Liver (tissue), 9 donors: Measurements from ENCODE around the gene MSMO1. TPM values are rescaled to one million over a fixed set of nuclear protein-coding genes. Genes with fewer than 3 reads are reported as not detected.

Experiments used
- DNase-seq: peaks from one replicate; pipeline ENCODE4 v3.0.0-alpha.2; 2017; ENCODE audit warnings: low spot score
- H3K27ac ChIP-seq, 2 donors: one replicate each; pipeline ENCODE4 v1.7.0; 2013; ENCODE audit warnings: inconsistent platforms in 2 of 2, low read length in 2 of 2, control low read depth in 1 of 2, low read depth in 1 of 2, mild to moderate bottlenecking in 1 of 2
- H3K27me3 ChIP-seq, 4 donors: one replicate each; pipeline versions ENCODE4 v1.6.1 to v1.7.0; 2013; ENCODE audit warnings: low read length in 3 of 4, inconsistent platforms in 1 of 4, mild to moderate bottlenecking in 1 of 4, moderate library complexity in 1 of 4; ENCODE audit not compliant: control insufficient read depth in 4 of 4, insufficient read depth in 4 of 4
- H3K36me3 ChIP-seq, 4 donors: one replicate each; pipeline versions ENCODE4 v1.6.1 to v1.7.0; 2013; ENCODE audit warnings: low read length in 3 of 4, mild to moderate bottlenecking in 3 of 4, low read depth in 1 of 4, moderate library complexity in 1 of 4; ENCODE audit not compliant: control insufficient read depth in 4 of 4, insufficient read depth in 3 of 4
- H3K4me1 ChIP-seq, 4 donors: one replicate each; pipeline versions ENCODE4 v1.6.1 to v1.7.0; 2013; ENCODE audit warnings: low read length in 3 of 4, mild to moderate bottlenecking in 3 of 4, moderate library complexity in 1 of 4; ENCODE audit not compliant: control insufficient read depth in 4 of 4, insufficient read depth in 4 of 4
- H3K4me3 ChIP-seq, 3 donors: one replicate each; pipeline versions ENCODE4 v1.6.1 to v1.7.0; 2013; ENCODE audit warnings: low read length in 3 of 3, control low read depth in 1 of 3, low read depth in 1 of 3, mild to moderate bottlenecking in 1 of 3
- H3K9ac ChIP-seq, 2 donors: one replicate each; pipeline ENCODE4 v1.7.0; 2013; ENCODE audit warnings: low read length in 2 of 2, mild to moderate bottlenecking in 2 of 2, moderate library complexity in 2 of 2, control low read depth in 1 of 2, low read depth in 1 of 2
- H3K9me3 ChIP-seq, 4 donors: one replicate each; pipeline versions ENCODE4 v1.6.1 to v1.7.0; 2013; ENCODE audit warnings: low read length in 3 of 4; ENCODE audit not compliant: control insufficient read depth in 4 of 4
- EGR1 ChIP-seq, 2 donors: IDR thresholded peaks; 2 replicates each; pipeline ENCODE4 v1.6.1; 2016 to 2018; ENCODE audit warnings: antibody characterized with exemption in 2 of 2, low read depth in 2 of 2
- FOXA1 ChIP-seq: IDR thresholded peaks from 2 replicates; pipeline ENCODE4 v1.6.1; 2016; ENCODE audit warnings: antibody characterized with exemption
- FOXA2 ChIP-seq: IDR thresholded peaks from 2 replicates; pipeline ENCODE4 v1.6.1; 2016; ENCODE audit warnings: antibody characterized with exemption
- GABPA ChIP-seq, 2 donors: IDR thresholded peaks in 1 of 2; conservative IDR thresholded peaks in 1 of 2; 2 replicates each; pipeline ENCODE4 v1.6.1; 2016; ENCODE audit warnings: antibody characterized with exemption in 2 of 2, mild to moderate bottlenecking in 1 of 2, moderate library complexity in 1 of 2
- HNF4A ChIP-seq, 2 donors: conservative IDR thresholded peaks; 2 replicates each; pipeline ENCODE4 v1.6.1; 2016; ENCODE audit warnings: antibody characterized with exemption in 2 of 2, mild to moderate bottlenecking in 2 of 2
- HNF4G ChIP-seq: IDR thresholded peaks from 2 replicates; pipeline ENCODE4 v1.6.1; 2016; ENCODE audit warnings: antibody characterized with exemption
- JUND ChIP-seq, 2 donors: IDR thresholded peaks; 2 replicates each; pipeline ENCODE4 v1.6.1; 2016; ENCODE audit warnings: antibody characterized with exemption in 2 of 2
- NR2F2 ChIP-seq: IDR thresholded peaks from 2 replicates; pipeline ENCODE4 v1.6.1; 2016; ENCODE audit warnings: antibody characterized with exemption
- RAD21 ChIP-seq, 2 donors: IDR thresholded peaks; 2 replicates each; pipeline ENCODE4 v1.6.1; 2016; ENCODE audit warnings: antibody characterized with exemption in 2 of 2, mild to moderate bottlenecking in 2 of 2
- RXRA ChIP-seq, 2 donors: IDR thresholded peaks; 2 replicates each; pipeline ENCODE4 v1.6.1; 2017 to 2018; ENCODE audit warnings: antibody characterized with exemption in 2 of 2, mild to moderate bottlenecking in 1 of 2
- SP1 ChIP-seq: IDR thresholded peaks from 2 replicates; pipeline ENCODE4 v1.6.1; 2018; ENCODE audit warnings: antibody characterized with exemption, mild to moderate bottlenecking
- TAF1 ChIP-seq: conservative IDR thresholded peaks from 2 replicates; pipeline ENCODE4 v1.6.1; 2016; ENCODE audit warnings: antibody characterized with exemption, mild to moderate bottlenecking
- YY1 ChIP-seq: IDR thresholded peaks from 2 replicates; pipeline ENCODE4 v1.6.1; 2016; ENCODE audit warnings: antibody characterized with exemption, mild to moderate bottlenecking
- WGBS: extraction: QIAGEN DNeasy Blood & Tissue Kit; methylation state at CpG from one replicate; pipeline ENCODE4 v1.1.7; 2013; 5-methylcytosine and 5-hydroxymethylcytosine counted together
- polyA plus RNA-seq, 2 donors: library from polyadenylated mRNA; stranded (reverse) in 1 of 2; unstranded in 1 of 2; fragments of 200-250 nt in 1 of 2; fragments of >200 nt in 1 of 2; fragmentation: Nextera tagmentation in 1 of 2; extraction: Ambion mirVana in 1 of 2; gene quantifications; one replicate each; pipeline versions ENCODE4 v1.2.1 to v1.2.3, GENCODE V29; 2013 to 2015
- total RNA-seq, 2 donors: library from RNA; depleted of rRNA; stranded (reverse); fragments of >200 nt; gene quantifications; one replicate each; pipeline ENCODE4 v1.2.3, GENCODE V29; 2014
- TF ChIP-seq, protein P1 (sequence below): IDR thresholded peaks from 2 replicates; pipeline ENCODE4 v1.6.1; 2016; ENCODE audit warnings: antibody characterized with exemption
- TF ChIP-seq, protein P2 (sequence below): IDR thresholded peaks from 2 replicates; pipeline ENCODE4 v1.6.1; 2016; ENCODE audit warnings: antibody characterized with exemption
- TF ChIP-seq, protein P3 (sequence below): fragments of 150-350 bp; IDR thresholded peaks from 2 replicates; pipeline ENCODE4 v1.5.1; 2017; ENCODE audit warnings: improper control_type of control experiment, low read depth, low read length; ENCODE audit not compliant: missing input control
- TF ChIP-seq, protein P4 (sequence below): IDR thresholded peaks from 2 replicates; pipeline ENCODE4 v1.6.1; 2016; ENCODE audit warnings: antibody characterized with exemption
- TF ChIP-seq, protein P5 (sequence below): IDR thresholded peaks from 2 replicates; pipeline ENCODE4 v1.6.1; 2016; ENCODE audit warnings: antibody characterized with exemption, mild to moderate bottlenecking
- donor health status: healthy.
- donor health status: healthy.
- donor health status: healthy.
- donor health status: healthy.
- donor health status: healthy.

The MSMO1 gene
- total and polyA plus RNA-seq, 4 donors, result 153 to 721 (median 326) TPM

DNA sequence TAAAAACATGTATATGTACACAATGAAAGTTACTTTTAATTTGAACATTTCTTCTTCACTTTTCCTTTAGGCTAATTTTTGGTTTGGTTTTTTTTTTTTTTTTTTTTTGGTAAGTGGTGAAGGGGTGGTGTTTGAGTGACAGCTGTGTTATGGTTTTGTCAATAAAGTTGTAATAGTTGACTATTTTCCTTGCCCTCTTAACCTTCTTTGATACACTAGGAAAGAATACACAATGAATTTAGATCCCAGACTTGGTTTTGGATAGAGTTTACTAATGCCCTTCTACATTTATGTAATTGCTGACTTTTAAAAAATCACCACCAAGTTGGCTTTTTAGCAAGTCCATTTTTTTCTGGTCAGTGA lies 38.1 kb upstream of the MSMO1 start:
- no peak for DNase-seq
- TF ChIP-seq HNF4A (conservative IDR thresholded peaks at IDR 0.05) (no peak), FOXA2 (no peak), RAD21 (IDR thresholded peaks at IDR 0.05) (no peak), NR2F2 (no peak), YY1 (no peak)
- TF ChIP-seq, protein P1, sequence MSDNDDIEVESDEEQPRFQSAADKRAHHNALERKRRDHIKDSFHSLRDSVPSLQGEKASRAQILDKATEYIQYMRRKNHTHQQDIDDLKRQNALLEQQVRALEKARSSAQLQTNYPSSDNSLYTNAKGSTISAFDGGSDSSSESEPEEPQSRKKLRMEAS, result no peak
- TF ChIP-seq, protein P2, sequence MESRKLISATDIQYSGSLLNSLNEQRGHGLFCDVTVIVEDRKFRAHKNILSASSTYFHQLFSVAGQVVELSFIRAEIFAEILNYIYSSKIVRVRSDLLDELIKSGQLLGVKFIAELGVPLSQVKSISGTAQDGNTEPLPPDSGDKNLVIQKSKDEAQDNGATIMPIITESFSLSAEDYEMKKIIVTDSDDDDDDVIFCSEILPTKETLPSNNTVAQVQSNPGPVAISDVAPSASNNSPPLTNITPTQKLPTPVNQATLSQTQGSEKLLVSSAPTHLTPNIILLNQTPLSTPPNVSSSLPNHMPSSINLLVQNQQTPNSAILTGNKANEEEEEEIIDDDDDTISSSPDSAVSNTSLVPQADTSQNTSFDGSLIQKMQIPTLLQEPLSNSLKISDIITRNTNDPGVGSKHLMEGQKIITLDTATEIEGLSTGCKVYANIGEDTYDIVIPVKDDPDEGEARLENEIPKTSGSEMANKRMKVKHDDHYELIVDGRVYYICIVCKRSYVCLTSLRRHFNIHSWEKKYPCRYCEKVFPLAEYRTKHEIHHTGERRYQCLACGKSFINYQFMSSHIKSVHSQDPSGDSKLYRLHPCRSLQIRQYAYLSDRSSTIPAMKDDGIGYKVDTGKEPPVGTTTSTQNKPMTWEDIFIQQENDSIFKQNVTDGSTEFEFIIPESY, result no peak

DNA sequence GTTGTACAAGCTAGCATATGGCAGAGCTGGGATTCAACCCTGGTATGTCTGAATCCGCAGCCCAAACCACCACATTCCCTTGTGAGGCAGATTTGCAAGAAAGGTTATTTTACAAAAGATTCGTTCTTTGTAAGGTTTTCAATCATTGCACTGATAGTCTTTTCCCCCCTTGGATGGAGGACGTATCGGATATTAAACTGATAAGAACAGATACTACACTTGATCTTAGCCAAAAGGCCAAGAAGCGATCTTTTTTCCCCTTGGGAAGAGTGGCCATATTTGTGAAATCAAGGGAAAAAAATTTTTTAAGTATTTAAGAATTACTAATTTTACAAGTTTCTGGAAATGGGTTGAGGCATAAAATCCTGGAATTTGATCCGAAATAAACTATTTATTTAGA lies 34.4 kb upstream of the MSMO1 start:
- Histone ChIP-seq H3K9ac (no peak overlapping the region), H3K36me3 (peaks cover 0 to 4% (median 3%) of the 10 kb centered on the region in 4 donors), H3K27me3 (no peaks in the 10 kb centered on the region), H3K9me3 (no peaks in the 10 kb centered on the region), H3K27ac (no peak overlapping the region), H3K4me3 (no peak overlapping the region), H3K4me1 (peaks cover 6 to 32% (median 15%) of the 10 kb centered on the region in 4 donors)
- 98% methylated on average over 6 of the region's 6 CpGs for WGBS
- no peak for TF ChIP-seq RAD21 (IDR thresholded peaks at IDR 0.05)
- TF ChIP-seq, protein P3, sequence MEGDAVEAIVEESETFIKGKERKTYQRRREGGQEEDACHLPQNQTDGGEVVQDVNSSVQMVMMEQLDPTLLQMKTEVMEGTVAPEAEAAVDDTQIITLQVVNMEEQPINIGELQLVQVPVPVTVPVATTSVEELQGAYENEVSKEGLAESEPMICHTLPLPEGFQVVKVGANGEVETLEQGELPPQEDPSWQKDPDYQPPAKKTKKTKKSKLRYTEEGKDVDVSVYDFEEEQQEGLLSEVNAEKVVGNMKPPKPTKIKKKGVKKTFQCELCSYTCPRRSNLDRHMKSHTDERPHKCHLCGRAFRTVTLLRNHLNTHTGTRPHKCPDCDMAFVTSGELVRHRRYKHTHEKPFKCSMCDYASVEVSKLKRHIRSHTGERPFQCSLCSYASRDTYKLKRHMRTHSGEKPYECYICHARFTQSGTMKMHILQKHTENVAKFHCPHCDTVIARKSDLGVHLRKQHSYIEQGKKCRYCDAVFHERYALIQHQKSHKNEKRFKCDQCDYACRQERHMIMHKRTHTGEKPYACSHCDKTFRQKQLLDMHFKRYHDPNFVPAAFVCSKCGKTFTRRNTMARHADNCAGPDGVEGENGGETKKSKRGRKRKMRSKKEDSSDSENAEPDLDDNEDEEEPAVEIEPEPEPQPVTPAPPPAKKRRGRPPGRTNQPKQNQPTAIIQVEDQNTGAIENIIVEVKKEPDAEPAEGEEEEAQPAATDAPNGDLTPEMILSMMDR, result no peak
- TF ChIP-seq, protein P4, sequence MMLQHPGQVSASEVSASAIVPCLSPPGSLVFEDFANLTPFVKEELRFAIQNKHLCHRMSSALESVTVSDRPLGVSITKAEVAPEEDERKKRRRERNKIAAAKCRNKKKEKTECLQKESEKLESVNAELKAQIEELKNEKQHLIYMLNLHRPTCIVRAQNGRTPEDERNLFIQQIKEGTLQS, result no peak
- no peak for TF ChIP-seq SP1
- no peak for TF ChIP-seq GABPA (IDR thresholded peaks at IDR 0.05 in 1 of 2, conservative IDR thresholded peaks at IDR 0.05 in 1 of 2)
- TF ChIP-seq FOXA1, result no peak
- no peak for TF ChIP-seq TAF1
- TF ChIP-seq NR2F2, result no peak
- TF ChIP-seq HNF4G, result no peak
- TF ChIP-seq YY1, result no peak
- no peak for TF ChIP-seq FOXA2
- TF ChIP-seq, protein P5, sequence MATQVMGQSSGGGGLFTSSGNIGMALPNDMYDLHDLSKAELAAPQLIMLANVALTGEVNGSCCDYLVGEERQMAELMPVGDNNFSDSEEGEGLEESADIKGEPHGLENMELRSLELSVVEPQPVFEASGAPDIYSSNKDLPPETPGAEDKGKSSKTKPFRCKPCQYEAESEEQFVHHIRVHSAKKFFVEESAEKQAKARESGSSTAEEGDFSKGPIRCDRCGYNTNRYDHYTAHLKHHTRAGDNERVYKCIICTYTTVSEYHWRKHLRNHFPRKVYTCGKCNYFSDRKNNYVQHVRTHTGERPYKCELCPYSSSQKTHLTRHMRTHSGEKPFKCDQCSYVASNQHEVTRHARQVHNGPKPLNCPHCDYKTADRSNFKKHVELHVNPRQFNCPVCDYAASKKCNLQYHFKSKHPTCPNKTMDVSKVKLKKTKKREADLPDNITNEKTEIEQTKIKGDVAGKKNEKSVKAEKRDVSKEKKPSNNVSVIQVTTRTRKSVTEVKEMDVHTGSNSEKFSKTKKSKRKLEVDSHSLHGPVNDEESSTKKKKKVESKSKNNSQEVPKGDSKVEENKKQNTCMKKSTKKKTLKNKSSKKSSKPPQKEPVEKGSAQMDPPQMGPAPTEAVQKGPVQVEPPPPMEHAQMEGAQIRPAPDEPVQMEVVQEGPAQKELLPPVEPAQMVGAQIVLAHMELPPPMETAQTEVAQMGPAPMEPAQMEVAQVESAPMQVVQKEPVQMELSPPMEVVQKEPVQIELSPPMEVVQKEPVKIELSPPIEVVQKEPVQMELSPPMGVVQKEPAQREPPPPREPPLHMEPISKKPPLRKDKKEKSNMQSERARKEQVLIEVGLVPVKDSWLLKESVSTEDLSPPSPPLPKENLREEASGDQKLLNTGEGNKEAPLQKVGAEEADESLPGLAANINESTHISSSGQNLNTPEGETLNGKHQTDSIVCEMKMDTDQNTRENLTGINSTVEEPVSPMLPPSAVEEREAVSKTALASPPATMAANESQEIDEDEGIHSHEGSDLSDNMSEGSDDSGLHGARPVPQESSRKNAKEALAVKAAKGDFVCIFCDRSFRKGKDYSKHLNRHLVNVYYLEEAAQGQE, result no peak
- TF ChIP-seq RXRA (IDR thresholded peaks at IDR 0.05), result no peak
- no peak for TF ChIP-seq EGR1 (IDR thresholded peaks at IDR 0.05; ENCODE audit: low read depth in 2 of 2)
- TF ChIP-seq, protein P1, result no peak
- TF ChIP-seq, protein P2, result no peak
- no peak for TF ChIP-seq JUND (IDR thresholded peaks at IDR 0.05)
- TF ChIP-seq HNF4A (conservative IDR thresholded peaks at IDR 0.05), result no peak
- no peak for DNase-seq

More for the DNA sequence above, 38.1 kb upstream of the MSMO1 start:
- peaks cover 0 to 2% (median 0%) of the 10 kb centered on the region in 4 donors for H3K36me3 ChIP-seq
- H3K27ac ChIP-seq, result no peak overlapping the region
- H3K4me3 ChIP-seq, result no peak overlapping the region
- no peak overlapping the region for H3K9ac ChIP-seq
- H3K9me3 ChIP-seq, result no peaks in the 10 kb centered on the region
- H3K27me3 ChIP-seq, result no peaks in the 10 kb centered on the region
- peaks cover 2 to 17% (median 12%) of the 10 kb centered on the region in 4 donors for H3K4me1 ChIP-seq
